HL-60 (cell line): ENCODE measurements around the gene SLC6A7.

Experiments
- DNase-seq, 2 experiments: peaks; one replicate each; pipeline ENCODE4 v3.0.0-alpha.2; 2010 to 2020; ENCODE audit warnings: low read depth in 1 of 2, low spot score in 1 of 2
- H3K27ac ChIP-seq: fragments of 250-450 bp; sonication (Bioruptor Pico); replicated peaks from 2 replicates; pipeline ENCODE4 v1.5.1; 2020; ENCODE audit warnings: mild to moderate bottlenecking, moderate library complexity
- H3K27me3 ChIP-seq: fragments of 250-450 bp; sonication (Bioruptor Pico); 2 replicates; pipeline ENCODE4 v1.5.1; 2021; ENCODE audit warnings: mild to moderate bottlenecking, moderate library complexity; ENCODE audit not compliant: insufficient read depth, poor library complexity, severe bottlenecking
- H3K4me3 ChIP-seq: replicated peaks from 2 replicates; pipeline ENCODE4 v1.5.1; 2011; ENCODE audit warnings: mild to moderate bottlenecking, control low read depth, low read length; ENCODE audit not compliant: insufficient read depth
- GABPA ChIP-seq: IDR thresholded peaks from 2 replicates; pipeline ENCODE4 v1.6.1; 2012; ENCODE audit warnings: low read depth
- POLR2AphosphoS5 ChIP-seq: IDR thresholded peaks from 2 replicates; pipeline ENCODE4 v1.6.1; 2012; ENCODE audit warnings: low read depth
- REST ChIP-seq: IDR thresholded peaks from 2 replicates; pipeline ENCODE4 v1.6.1; 2012; ENCODE audit warnings: low read depth; ENCODE audit not compliant: insufficient replicate concordance
- SPI1 ChIP-seq: IDR thresholded peaks from 2 replicates; pipeline ENCODE4 v1.6.1; 2012; ENCODE audit warnings: low read depth, mild to moderate bottlenecking, borderline replicate concordance
- TF ChIP-seq, protein P1 (sequence below): IDR thresholded peaks from one replicate; pipeline ENCODE4 v1.5.1; 2011; ENCODE audit warnings: low read length, control low read depth, inconsistent platforms; ENCODE audit not compliant: insufficient read depth

Gene SLC6A7

DNA sequence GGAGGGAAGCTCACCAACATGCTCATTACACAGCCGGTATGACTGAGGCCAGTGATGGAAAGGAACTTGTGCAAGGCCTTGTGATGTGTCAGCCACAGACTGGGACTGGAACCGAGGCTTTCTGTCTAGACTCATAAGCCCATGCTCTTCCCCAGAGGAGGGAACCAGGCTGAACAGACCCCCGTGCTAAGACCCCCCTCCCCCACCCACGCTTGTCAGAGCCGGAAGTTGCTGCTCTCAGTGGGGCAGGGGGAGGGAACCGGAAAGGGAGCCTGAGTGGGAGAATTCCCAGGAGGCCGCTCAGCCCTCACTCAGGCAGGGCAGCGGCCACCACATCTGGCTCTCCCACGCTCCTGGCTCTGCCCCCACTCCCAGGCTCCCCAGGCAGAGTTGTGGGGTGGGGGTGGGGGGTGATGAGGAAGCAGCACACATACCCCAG is 30.1 kb upstream of the SLC6A7 start:
- peaks cover 8% of the 10 kb centered on the region for H3K27me3 ChIP-seq
- TF ChIP-seq POLR2AphosphoS5, result peak; percentile 61
- TF ChIP-seq REST, result no peak
- 0 out of 2 replicates have a peak, but pooled peaks have one; percentile 40 for TF ChIP-seq GABPA
- H3K4me3 ChIP-seq, result no peak overlapping the region
- H3K27ac ChIP-seq, result no peak overlapping the region
- peak; percentile 56 to 66 for DNase-seq

GRCh38 chr5:150160448-150161081 is 29.3 kb upstream of the SLC6A7 start:
- Histone ChIP-seq H3K27me3 (peaks cover 6% of the 10 kb centered on the region), H3K4me3 (no peak overlapping the region), H3K27ac (no peak overlapping the region)
- TF ChIP-seq POLR2AphosphoS5, result no peak
- no peak for DNase-seq

GRCh38 chr5:150161242-150162141 is 28.4 kb upstream of the SLC6A7 start:
- DNase-seq, result peak in 1 of 2 experiments; percentile 75
- TF ChIP-seq REST, result no peak
- TF ChIP-seq, protein P1, sequence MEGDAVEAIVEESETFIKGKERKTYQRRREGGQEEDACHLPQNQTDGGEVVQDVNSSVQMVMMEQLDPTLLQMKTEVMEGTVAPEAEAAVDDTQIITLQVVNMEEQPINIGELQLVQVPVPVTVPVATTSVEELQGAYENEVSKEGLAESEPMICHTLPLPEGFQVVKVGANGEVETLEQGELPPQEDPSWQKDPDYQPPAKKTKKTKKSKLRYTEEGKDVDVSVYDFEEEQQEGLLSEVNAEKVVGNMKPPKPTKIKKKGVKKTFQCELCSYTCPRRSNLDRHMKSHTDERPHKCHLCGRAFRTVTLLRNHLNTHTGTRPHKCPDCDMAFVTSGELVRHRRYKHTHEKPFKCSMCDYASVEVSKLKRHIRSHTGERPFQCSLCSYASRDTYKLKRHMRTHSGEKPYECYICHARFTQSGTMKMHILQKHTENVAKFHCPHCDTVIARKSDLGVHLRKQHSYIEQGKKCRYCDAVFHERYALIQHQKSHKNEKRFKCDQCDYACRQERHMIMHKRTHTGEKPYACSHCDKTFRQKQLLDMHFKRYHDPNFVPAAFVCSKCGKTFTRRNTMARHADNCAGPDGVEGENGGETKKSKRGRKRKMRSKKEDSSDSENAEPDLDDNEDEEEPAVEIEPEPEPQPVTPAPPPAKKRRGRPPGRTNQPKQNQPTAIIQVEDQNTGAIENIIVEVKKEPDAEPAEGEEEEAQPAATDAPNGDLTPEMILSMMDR, result peak; percentile 95
- no peak for TF ChIP-seq POLR2AphosphoS5
- Histone ChIP-seq H3K4me3 (no peak overlapping the region), H3K27me3 (peaks cover 2% of the 10 kb centered on the region), H3K27ac (no peak overlapping the region)

DNA sequence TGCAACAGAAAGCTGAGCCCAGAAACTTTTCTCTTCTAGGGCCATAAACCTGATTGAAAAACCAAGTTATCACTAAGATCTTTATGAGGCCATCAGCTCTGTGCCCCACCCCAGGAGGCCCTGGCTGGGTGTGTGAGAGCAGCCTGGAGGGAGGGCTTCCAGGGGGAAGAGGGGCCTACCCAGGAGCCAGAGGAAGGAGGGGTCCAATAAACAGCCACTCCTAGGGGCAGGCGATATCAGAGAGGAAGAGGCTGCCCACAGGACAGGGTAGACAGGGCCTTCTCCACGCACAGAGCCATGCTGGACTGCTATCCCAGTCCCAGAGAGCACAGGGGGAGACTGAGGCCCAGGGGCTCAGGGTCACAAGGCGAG is 27.7 kb upstream of the SLC6A7 start:
- no peak for TF ChIP-seq POLR2AphosphoS5
- TF ChIP-seq REST, result no peak
- TF ChIP-seq, protein P1, result no peak
- TF ChIP-seq SPI1, result no peak
- no peak for TF ChIP-seq GABPA
- Histone ChIP-seq H3K27me3 (no peaks in the 10 kb centered on the region), H3K4me3 (no peak overlapping the region), H3K27ac (no peak overlapping the region)
- no peak for DNase-seq
